ENCODE measurements around the gene BTBD17.
"Not testable (repeated sequence)": the region's sequence is repeated elsewhere in the genome, so short reads cannot be mapped to it uniquely, and the experiment has no call there.

Gene BTBD17

GRCh38 chr17:74361230-74362068 is at the start of gene BTBD17:
BTBD17 (minus strand) TSS chr17:74361868; CDS start chr17:74361819, 49 bp downstream.
- no peak for FAIRE-seq
- no peak for TF ChIP-seq POLR2A (IDR thresholded peaks at IDR 0.05; ENCODE audit: low read depth, low read length)
- peak; percentile 72 for DNase-seq (ENCODE audit: insufficient read length, low spot score)

GRCh38 chr17:74410001-74410443 is 48.4 kb upstream of the BTBD17 start:
- TF ChIP-seq POLR2A (IDR thresholded peaks at IDR 0.05; ENCODE audit: low read depth, low read length), result no peak
- DNase-seq (ENCODE audit: insufficient read length, low spot score) (no peak), FAIRE-seq (no peak)

GRCh38 chr17:74408815-74409214 is 47.1 kb upstream of the BTBD17 start:
- DNase-seq (ENCODE audit: insufficient read length, low spot score) (no peak), FAIRE-seq (no peak)

GRCh38 chr17:74408262-74408661 is 46.6 kb upstream of the BTBD17 start:
- DNase-seq (ENCODE audit: insufficient read length, low spot score) (no peak), FAIRE-seq (no peak)
- TF ChIP-seq POLR2A (IDR thresholded peaks at IDR 0.05; ENCODE audit: low read depth, low read length), result no peak

More at GRCh38 chr17:74408815-74409214, 47.1 kb upstream of the BTBD17 start:
- TF ChIP-seq POLR2A (IDR thresholded peaks at IDR 0.05; ENCODE audit: low read depth, low read length), result no peak

- TF ChIP-seq POLR2A (IDR thresholded peaks at IDR 0.05; ENCODE audit: low read depth, low read length), result no peak
- DNase-seq (ENCODE audit: insufficient read length, low spot score) (no peak), FAIRE-seq (no peak)
Observed at GRCh38 chr17:74407384-74407783, 45.7 kb upstream of the BTBD17 start.

- FAIRE-seq; DNase-seq (ENCODE audit: insufficient read length, low spot score): not testable (repeated sequence)
Observed at GRCh38 chr17:74405311-74405710, 43.6 kb upstream of the BTBD17 start.

GRCh38 chr17:74404789-74405188 is 43.1 kb upstream of the BTBD17 start:
- no peak for FAIRE-seq
- TF ChIP-seq POLR2A (IDR thresholded peaks at IDR 0.05; ENCODE audit: low read depth, low read length), result no peak
- no peak for DNase-seq (ENCODE audit: insufficient read length, low spot score)

- no peak for TF ChIP-seq POLR2A (IDR thresholded peaks at IDR 0.05; ENCODE audit: low read depth, low read length)
- DNase-seq (ENCODE audit: insufficient read length, low spot score) (no peak), FAIRE-seq (no peak)
Observed at GRCh38 chr17:74404218-74404617, 42.5 kb upstream of the BTBD17 start.

GRCh38 chr17:74403512-74404137 is 42.0 kb upstream of the BTBD17 start:
- TF ChIP-seq POLR2A (IDR thresholded peaks at IDR 0.05; ENCODE audit: low read depth, low read length), result no peak
- FAIRE-seq (no peak), DNase-seq (ENCODE audit: insufficient read length, low spot score) (no peak)

- FAIRE-seq (no peak), DNase-seq (ENCODE audit: insufficient read length, low spot score) (no peak)
- no peak for TF ChIP-seq POLR2A (IDR thresholded peaks at IDR 0.05; ENCODE audit: low read depth, low read length)
Observed at GRCh38 chr17:74402048-74402447, 40.4 kb upstream of the BTBD17 start.

GRCh38 chr17:74396567-74396966 is 34.9 kb upstream of the BTBD17 start:
- no peak for TF ChIP-seq POLR2A (IDR thresholded peaks at IDR 0.05; ENCODE audit: low read depth, low read length)
- no peak for FAIRE-seq
- DNase-seq (ENCODE audit: insufficient read length, low spot score), result no peak

GRCh38 chr17:74394977-74395376 is 33.3 kb upstream of the BTBD17 start:
- TF ChIP-seq POLR2A (IDR thresholded peaks at IDR 0.05; ENCODE audit: low read depth, low read length), result no peak
- FAIRE-seq (no peak), DNase-seq (ENCODE audit: insufficient read length, low spot score) (no peak)

- DNase-seq (ENCODE audit: insufficient read length, low spot score), result no peak
- no peak for FAIRE-seq
- TF ChIP-seq POLR2A (IDR thresholded peaks at IDR 0.05; ENCODE audit: low read depth, low read length), result no peak
Observed at GRCh38 chr17:74394275-74394950, 32.7 kb upstream of the BTBD17 start.

- no peak for DNase-seq (ENCODE audit: insufficient read length, low spot score)
- no peak for TF ChIP-seq POLR2A (IDR thresholded peaks at IDR 0.05; ENCODE audit: low read depth, low read length)
- no peak for FAIRE-seq
Observed at GRCh38 chr17:74393346-74393942, 31.8 kb upstream of the BTBD17 start.

All from H54 (cell line).